C4-2B (cell line): ENCODE measurements around the gene RNF169.

Source experiments
- ZFX ChIP-seq: fragments of 450-650 bp; IDR thresholded peaks from 2 replicates; pipeline ENCODE4 v1.6.1; 2017
- TF ChIP-seq, protein P1 (sequence below): fragments of 450-650 bp; conservative IDR thresholded peaks from 2 replicates; pipeline ENCODE4 v1.5.1; 2017; ENCODE audit warnings: mild to moderate bottlenecking

DNA sequence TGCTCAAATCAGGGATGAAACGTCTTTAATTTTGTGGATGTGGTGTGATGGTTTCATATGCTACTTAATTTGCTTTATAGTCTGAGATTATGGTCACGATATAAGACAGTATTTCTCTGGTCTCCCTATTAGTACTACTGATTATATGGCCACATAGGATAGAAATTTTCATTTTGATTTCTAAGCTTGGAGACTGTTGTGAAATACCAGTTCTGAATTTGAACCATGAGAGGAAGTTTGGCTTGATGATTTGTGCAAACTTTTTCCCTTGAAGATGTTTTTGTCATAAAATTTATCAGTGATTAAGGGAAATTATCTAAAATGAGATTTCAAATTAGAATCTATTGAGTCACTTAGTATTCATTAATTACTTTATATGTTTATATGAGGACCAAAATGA lies 2.7 kb downstream of the RNF169 start:
- TF ChIP-seq, protein P1, sequence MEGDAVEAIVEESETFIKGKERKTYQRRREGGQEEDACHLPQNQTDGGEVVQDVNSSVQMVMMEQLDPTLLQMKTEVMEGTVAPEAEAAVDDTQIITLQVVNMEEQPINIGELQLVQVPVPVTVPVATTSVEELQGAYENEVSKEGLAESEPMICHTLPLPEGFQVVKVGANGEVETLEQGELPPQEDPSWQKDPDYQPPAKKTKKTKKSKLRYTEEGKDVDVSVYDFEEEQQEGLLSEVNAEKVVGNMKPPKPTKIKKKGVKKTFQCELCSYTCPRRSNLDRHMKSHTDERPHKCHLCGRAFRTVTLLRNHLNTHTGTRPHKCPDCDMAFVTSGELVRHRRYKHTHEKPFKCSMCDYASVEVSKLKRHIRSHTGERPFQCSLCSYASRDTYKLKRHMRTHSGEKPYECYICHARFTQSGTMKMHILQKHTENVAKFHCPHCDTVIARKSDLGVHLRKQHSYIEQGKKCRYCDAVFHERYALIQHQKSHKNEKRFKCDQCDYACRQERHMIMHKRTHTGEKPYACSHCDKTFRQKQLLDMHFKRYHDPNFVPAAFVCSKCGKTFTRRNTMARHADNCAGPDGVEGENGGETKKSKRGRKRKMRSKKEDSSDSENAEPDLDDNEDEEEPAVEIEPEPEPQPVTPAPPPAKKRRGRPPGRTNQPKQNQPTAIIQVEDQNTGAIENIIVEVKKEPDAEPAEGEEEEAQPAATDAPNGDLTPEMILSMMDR, result no peak
- TF ChIP-seq ZFX, result no peak
